Stimulated activated CD8-positive, alpha-beta memory T cell treated with anti-CD3 and anti-CD28 coated beads, Interleukin-4, amount 100 ng/mL, for 48 hours (primary cell): ENCODE measurements around the gene STAT1.
"Not testable (repeated sequence)": the region's sequence is repeated elsewhere in the genome, so short reads cannot be mapped to it uniquely, and the experiment has no call there.

Experiments
- DNase-seq: peaks from one replicate; pipeline ENCODE4 v3.0.0-alpha.2; 2020

STAT1 gene

DNA sequence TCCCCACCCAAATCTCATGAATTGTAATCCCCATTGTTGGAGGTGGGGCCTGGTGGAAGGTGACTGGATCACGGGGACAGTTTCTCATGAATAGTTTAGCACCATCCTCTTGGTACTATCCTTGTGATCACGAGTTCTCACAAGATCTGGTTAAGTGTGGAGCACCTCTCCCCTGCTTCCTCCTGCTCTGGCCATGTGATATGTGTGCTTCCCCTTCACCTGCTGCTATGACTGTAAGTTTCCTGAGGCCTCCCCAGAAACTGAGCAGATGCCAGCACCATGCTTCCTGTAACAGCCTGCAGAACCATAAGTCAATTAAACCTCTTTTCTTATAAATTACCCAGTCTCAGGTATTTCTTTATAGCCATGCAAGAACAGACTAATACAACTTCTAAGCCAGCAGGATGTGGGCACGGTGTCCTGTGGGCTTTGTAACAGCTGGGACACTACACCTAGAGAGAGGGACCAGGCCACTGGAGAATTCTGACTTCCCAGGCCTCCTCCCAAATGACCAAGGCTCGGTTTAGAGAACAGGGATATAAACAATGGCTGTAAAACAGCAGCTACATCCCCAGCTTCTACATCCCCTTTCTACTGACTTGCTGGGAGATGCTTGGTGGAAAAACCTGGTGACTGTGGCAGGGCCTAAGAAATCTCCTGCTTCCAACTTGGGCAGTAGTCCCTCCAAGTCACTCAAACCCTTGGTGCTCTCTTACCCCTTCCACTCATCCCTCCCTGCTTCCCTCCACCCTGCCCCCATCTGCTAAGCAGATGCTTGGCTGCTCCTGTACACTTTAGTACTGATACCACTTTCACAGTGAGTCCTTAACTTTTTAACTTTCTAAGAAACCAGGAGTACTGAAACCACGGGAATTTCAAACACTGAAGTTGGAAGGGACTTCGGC lies 10.3 kb downstream of the STAT1 start:
- no peak for DNase-seq

DNA sequence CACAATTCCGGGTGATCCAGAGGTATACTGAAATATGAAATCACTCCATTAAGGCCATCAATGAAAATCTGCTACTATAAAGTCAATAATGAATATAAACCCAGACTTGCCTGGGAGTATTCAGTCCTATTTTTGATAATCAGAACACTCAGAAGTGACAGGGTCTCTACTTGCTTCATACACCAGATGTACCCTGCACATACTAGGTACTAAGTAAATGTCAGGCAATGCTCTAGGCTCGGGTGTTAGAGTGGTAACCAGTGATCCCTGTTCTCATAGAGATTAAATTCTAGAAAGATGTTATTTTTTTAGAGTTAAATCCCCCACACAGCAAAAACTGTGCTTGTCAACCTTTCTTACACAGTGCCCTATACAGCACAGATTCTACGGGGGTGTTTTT lies 12.3 kb downstream of the STAT1 start:
- no peak for DNase-seq

DNA sequence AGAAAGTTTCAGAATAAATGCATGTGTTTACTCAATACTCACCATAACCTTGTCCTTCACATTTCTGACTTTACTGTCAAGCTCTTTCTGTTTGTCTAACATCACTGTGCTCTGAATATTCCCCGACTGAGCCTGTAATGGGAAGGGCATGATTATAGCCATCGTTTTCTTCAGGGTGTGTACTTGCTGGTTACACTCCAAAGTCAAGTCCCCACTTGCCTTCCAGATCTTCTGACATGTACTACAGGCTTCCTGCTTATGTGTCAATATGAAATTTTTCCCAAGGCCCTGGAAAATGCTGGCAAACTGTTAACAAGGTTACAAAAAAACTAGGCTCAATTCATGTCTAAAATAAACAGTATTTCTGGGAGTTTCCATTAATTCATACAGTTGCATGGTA lies 12.9 kb downstream of the STAT1 start:
- DNase-seq: no peak

DNA sequence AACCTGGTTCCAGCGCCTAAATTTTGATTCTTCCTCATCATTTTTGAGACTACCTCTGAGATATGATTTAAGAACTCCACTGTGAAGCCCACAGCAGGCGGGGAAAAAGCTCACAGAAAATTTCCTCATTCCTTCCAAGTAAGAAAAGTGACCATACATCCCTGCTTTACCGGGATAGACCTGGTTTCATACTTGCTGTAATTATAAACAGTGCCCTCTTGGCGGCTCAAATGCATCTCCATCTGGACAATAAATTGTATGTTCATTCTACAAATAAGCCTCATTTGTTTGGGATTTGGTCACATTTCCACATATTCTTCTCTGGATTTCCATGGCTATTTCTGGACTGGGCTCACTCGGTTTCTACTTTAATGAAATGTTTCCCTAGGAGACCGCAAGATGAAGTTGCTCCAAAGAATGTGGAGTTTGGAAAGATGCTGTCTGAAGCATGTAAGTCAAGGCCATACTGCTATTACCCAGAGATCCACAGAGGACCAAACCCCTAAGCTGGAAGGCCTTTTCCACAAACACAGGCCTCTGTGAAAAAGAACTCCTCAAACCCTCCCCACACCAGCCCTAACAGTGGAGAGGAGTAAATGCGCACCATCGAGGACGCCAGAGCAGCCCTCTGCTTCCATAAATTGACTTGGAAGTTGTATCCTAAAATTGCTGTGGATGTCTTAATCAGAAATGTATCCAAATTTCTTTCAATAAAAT lies 13.9 kb downstream of the STAT1 start:
- DNase-seq: no peak

DNA sequence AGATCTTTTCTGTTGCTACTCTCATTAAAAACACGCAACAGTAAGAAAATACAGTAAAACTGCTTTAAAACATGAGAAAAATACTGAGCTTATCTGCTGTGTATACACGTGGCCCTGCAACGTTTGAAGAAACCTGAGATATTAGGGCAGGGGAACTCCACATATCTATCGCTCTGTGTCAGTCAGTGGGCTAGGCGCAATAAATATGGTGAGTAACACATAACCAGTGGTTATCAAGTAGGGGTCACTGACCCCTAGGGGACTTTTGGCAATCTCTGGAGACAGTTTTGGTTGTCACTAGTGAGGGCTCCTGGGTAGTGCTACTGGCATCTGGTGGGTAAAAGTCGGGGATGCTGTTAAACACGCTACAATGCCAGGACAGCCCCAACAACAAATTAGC lies 14.9 kb downstream of the STAT1 start:
- DNase-seq: no peak

DNA sequence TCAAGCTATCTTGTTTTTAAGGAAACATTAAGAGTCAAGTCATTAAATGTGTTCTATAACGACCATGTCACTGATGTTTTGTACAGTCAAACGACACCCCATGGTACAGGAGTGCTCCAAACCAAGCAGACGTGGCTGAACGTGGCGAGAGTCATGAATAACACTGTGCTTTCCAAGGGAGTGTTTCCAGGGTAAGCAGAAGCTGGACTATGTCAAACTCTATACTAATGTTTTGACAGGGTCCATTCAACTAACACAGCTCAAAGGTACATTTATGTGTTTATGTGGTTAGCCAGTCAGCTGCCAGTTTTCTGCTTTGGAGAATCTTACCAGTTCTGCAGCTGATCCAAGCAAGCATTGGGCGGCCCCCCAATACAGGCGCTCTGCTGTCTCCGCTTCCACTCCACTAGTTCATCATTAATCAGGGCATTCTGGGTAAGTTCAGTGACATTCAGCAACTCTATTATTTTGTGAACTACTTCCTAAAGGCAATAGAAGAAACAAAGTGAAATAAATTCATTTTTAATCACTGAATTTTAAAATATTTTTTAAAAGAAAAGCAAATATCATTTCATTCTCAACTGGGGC lies 16.4 kb downstream of the STAT1 start:
- DNase-seq: no peak

DNA sequence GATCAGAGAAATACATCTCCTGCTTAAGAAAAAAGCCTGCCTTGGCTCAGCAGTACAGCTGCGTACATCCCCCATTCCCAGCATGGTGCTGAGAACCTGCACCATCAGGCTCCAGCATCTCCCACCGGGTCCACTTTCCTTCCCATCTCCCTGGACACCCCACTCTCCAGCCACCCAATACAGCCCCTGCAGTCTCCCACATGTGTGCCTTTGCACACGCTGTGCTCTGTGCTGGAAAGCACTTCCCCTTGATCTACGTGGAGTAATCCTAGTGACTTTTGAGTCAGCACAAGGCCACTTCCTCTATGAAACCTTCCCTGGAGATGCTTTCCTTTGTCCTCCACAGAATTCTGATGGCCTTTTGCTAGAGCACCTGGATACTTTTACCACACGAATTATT lies 17.0 kb downstream of the STAT1 start:
- no peak for DNase-seq

DNA sequence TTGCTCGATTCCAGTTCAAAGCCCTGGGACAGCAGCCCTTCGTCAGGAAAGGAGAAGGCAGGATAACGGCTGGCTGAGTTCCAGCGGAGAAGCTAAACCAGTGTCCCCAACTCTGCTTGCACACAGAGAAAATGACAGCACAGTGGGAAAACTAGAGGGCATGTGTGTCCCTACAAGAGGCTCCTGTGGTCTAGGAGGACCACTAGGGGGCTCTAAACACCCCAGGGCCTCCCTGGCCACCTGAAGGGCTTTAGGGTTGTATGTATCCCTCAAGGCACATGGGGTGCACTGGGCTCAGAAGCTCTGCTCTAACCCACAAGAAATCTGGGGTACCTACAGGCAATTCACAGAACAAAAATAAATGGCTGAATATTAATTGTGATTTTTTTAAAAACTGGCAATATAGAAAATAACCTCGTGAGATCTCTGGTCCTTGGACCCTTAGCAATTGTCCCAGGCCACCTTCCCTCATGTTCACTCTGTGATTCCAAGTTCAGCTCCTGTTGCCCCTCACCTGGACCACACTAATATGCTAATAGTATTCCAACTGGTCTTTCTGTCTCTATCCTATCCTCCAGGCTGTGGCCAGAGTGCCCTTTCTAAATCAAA lies 17.5 kb downstream of the STAT1 start:
- DNase-seq: no peak

DNA sequence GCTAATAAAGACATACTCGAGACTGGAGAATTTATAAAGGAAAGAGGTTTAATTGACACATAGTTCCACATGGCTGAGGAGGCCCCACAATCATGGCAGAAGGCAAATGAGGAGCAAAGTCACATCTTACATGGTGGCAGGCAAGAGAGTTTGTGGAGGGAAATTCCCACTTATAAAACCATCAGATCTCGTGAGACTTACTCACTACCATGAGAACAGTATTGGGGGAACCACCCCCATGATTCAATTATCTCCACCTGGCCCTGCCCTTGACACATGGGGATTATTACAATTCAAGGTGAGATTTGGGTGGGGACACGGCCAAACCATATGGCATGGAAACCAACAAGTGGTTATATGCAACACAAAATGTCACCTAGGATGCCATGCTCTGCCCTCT lies 18.7 kb downstream of the STAT1 start:
- not testable (repeated sequence) for DNase-seq

DNA sequence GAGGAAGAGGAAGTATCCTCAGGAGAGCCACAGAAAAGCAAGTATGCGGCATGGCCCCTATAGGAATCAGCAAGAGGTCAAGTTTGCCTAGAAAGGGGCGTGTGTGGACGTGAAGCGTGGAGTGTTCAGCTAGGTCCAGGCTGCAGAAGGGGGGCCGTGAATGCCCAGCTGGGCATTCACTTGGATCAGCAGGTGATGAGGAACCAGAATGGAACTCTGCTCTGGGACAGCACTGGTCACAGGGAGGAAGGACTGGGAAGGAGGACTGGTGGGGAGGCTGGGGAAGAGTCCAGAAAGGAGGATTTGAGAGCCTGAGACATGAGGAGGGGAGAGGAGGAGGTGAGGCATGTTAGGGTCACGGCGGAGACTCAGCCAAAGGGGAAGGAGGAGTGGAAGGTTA lies 19.8 kb downstream of the STAT1 start:
- no peak for DNase-seq

DNA sequence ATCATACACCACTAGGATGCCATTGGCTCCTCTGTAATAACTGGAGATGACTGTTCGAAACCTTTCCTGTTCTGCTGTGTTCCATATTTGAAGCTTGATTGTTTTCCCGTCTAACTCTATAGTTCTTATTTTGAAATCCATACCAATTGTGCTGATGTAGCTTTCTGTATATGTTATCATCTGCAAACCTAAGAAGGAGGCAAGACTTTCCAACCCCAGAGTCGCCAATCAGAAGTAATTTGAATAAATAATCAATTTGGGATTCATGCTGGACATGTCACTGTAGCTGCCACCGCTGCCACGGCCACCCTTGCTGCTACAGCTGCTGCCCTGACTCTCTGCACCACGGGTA lies 20.7 kb downstream of the STAT1 start:
- no peak for DNase-seq

DNA sequence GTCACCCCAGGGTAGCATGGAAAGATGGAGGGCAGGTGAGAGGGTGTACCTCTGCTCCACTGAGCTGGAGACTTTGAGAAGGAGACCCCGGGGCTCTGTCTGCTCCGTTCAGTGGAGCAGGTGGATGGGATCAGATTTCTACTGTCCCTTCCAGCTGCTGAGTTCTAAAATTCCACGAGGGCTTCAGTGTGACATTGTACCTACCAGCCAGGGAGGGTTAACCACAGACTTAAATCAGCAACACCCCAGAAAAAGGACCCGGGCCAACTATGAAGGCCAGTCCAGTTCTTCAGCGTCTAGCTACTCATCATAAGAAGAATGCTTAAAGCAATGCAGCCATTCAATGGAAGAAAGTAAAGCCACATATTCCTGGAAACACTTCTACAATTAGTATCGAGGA lies 23.8 kb downstream of the STAT1 start:
- no peak for DNase-seq

DNA sequence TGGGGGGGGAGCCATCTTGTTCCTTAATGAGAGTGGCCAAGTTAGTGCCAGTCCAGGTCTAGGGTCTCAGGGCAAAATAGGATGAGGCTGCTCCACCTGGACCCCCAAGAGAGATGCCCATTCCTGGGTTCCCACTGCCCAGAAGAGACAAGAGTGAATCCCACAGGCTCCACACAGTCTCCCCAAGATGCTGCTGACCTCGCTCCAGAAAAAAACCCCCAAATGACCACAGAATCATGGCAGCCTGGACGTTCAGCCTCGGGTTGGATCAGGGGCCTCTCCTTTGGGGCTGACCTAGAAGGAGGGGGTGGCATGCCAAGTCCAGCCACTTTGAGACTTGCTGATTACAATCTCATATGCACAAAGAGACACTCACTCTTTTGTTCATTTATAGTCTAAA lies 25.1 kb downstream of the STAT1 start:
- DNase-seq: no peak

DNA sequence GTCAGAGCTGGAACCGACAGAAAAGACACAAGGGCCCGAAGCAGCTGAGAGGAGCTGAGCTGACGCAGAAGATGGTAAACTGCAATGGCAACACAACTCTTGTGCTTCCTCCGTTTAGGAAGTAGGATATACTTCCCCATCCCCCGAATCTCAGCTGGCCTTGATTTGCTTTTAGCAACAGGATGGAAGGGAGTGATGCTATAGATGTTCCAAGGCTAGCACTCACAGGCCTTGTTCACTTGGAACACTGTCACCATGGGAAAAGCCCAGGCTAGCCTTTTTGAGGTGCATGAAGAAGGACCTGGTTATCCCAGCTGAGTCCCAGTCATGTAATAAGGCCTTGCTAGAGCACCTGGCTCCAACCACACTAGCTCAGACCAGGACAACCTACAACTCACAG lies 26.0 kb downstream of the STAT1 start:
- no peak for DNase-seq

DNA sequence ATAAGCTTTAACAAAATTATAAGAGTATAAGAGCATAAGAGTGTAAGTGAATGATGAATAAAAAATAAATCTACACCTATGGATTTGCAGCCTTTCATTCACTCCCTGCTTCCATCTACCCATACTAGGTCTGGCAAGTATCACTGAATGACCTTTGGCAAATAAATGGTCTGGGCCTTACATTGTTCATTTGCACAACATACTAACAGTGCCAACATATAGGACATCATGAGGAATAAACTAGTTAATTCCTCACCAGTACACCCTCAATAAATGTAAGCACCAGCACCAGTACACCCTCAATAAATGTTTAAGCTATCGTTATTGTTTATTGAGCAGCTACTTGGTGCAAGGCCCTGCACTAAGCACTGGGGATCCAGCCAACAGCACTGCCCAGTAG lies 26.9 kb downstream of the STAT1 start:
- DNase-seq: no peak

DNA sequence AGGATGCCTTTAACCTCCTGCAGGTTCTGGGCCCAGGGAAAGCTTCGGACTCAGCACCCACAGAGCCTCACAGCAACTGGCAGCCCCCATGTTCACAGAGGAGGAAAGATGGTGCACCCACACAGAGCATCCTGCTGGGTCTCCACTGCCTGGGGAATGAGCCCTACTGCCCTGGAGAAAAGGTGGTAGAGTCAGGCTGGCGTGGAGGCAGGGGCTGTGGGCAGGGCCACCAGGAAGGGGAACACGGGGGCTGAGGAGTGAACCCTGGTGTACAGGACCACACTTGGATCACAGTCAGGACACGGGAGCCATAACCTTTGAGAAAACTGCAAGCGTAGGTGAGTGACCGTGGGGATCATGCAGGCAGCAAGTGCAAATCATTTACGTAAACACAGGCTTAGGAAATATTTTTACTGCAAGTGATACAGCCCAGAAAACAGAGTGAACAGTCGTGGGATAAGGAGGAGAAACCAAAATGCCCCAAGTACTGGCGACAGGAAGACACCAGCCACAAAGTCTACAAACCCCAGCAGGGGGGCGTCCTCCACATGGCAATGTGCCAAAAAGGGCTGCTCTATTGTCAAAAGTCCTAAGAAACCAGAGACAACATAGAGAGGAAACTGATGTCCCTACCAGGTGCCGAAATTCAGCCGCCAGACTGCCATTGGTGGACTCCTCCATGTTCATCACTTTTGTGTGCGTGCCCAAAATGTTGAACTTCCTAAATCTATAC lies 27.6 kb downstream of the STAT1 start:
- DNase-seq: no peak

DNA sequence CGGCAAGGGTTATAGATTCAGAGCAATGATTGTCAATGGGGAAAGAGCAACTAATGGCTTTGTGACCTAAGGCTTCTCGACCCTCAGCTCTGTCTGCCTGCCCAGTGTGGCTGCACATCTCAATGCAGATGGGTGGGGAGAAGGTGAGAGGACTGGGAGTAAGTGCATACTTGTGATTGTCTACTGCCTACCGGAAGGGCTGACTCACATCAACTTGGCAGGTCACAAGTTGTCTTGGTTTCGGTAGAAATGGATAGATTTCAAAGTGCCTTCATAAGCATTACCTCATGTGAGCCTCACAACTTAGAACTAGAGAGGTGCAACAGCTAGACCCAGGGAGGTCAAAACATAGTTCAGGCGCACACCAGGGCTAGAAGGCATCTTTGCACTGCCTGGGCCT lies 29.4 kb downstream of the STAT1 start:
- no peak for DNase-seq

DNA sequence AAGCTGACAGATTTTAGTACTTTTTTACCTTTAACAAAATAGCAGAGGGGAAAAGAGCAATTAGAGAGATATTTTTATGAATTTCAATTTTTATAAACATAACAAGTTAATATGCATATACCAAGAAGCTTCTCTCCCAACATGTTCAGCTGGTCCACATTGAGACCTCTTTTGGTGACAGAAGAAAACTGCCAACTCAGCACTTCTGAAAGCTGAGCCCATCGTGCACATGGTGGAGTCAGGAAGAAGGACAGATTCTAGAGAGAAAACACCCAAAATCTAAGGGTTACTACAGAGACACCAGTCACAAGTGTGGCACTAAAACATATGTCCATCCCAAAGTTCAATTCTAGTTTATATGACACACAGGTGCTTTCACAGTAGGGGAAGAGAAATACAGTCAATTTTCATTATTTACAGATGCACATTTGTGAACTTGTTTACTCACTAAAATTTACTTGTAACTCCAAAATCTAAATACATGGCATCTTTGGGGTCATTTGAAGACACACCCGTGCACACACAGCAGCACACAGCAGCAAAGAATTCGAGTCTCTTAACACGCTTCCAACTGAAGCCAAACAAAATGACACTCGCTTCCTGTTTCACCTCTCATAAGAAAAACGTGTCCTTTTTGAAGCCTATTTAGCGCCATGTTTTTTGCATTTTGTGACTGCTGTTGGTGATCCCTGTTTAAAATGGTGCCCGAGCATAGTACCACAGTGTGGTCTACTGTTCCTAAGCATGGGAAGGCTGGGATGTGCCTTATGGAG lies 31.5 kb downstream of the STAT1 start:
- no peak for DNase-seq

DNA sequence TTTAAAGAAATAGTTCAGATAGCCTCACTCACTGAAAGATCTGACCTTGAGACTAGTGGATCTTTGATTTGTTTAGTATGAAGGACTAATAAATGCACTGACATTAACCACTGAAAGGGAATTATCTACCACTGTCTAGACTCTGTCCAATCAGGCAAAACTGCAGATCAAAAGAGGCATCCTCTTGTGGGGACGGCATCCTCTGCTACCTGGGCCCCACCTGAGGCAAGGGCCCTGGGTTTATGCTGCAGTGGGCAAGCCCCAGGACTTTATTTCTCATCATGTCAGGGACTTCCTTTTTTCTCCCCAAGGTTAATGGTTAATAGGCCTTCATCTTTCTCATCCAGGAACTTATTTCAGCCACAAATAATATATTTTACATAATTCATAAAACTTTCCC lies 32.2 kb downstream of the STAT1 start:
- DNase-seq: no peak

DNA sequence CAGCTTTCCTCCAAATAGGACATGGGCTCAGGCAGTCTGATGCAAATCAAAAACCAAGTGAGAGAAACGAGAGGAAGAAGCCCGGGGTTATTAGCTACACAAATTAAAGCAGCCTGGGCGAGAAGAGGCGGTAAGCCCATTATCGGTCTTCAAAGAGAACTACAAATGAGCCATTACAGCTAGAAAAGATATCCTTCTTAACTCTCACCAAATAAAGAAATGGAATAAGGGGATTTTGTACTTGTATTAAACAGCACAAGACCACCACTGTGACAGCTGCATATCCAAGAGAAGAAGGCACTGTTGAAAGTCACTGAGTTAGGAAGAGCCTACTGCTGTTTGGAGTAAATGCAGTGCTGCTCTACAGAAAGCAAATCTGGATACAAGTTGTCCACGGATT lies 32.6 kb downstream of the STAT1 start:
- DNase-seq: no peak

DNA sequence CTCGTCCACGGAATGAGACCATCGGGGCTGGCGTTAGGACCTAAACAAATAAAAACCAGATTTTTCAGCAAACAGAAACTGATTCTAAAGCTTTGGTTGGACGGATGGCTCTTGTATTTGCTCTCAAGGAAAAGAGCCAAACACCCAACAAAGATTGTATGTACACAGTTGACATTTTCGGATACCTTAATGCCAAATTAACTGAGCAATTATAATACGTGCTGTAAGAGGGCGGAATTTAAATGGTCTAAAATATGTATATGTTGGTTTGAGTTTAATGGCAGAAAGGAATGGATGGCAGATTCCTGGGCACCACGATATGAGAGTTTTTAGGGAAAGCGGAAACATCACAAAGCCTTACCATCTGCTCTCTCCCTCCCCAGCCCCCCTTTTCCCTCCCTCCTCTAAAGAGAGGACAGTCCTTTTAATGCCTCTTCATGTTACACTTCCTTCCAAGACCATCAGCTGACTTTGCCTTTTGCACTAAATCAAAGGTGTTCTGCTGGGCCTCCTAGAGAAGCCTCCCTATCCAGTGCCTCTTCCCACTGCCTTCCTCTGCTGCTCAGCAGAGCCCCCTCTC lies 33.3 kb downstream of the STAT1 start:
- DNase-seq: no peak
